Liver (tissue), 9 donors: ENCODE measurements around the gene ME1. TPM values are rescaled to one million over a fixed set of nuclear protein-coding genes. Genes with fewer than 3 reads are reported as not detected.

Source experiments
- DNase-seq: peaks from one replicate; pipeline ENCODE4 v3.0.0-alpha.2; 2017; ENCODE audit warnings: low spot score
- H3K27ac ChIP-seq, 2 donors: one replicate each; pipeline ENCODE4 v1.7.0; 2013; ENCODE audit warnings: inconsistent platforms in 2 of 2, low read length in 2 of 2, control low read depth in 1 of 2, low read depth in 1 of 2, mild to moderate bottlenecking in 1 of 2
- H3K27me3 ChIP-seq, 4 donors: one replicate each; pipeline versions ENCODE4 v1.6.1 to v1.7.0; 2013; ENCODE audit warnings: low read length in 3 of 4, inconsistent platforms in 1 of 4, mild to moderate bottlenecking in 1 of 4, moderate library complexity in 1 of 4; ENCODE audit not compliant: control insufficient read depth in 4 of 4, insufficient read depth in 4 of 4
- H3K36me3 ChIP-seq, 4 donors: one replicate each; pipeline versions ENCODE4 v1.6.1 to v1.7.0; 2013; ENCODE audit warnings: low read length in 3 of 4, mild to moderate bottlenecking in 3 of 4, low read depth in 1 of 4, moderate library complexity in 1 of 4; ENCODE audit not compliant: control insufficient read depth in 4 of 4, insufficient read depth in 3 of 4
- H3K4me1 ChIP-seq, 4 donors: one replicate each; pipeline versions ENCODE4 v1.6.1 to v1.7.0; 2013; ENCODE audit warnings: low read length in 3 of 4, mild to moderate bottlenecking in 3 of 4, moderate library complexity in 1 of 4; ENCODE audit not compliant: control insufficient read depth in 4 of 4, insufficient read depth in 4 of 4
- H3K4me3 ChIP-seq, 3 donors: one replicate each; pipeline versions ENCODE4 v1.6.1 to v1.7.0; 2013; ENCODE audit warnings: low read length in 3 of 3, control low read depth in 1 of 3, low read depth in 1 of 3, mild to moderate bottlenecking in 1 of 3
- H3K9ac ChIP-seq, 2 donors: one replicate each; pipeline ENCODE4 v1.7.0; 2013; ENCODE audit warnings: low read length in 2 of 2, mild to moderate bottlenecking in 2 of 2, moderate library complexity in 2 of 2, control low read depth in 1 of 2, low read depth in 1 of 2
- H3K9me3 ChIP-seq, 4 donors: one replicate each; pipeline versions ENCODE4 v1.6.1 to v1.7.0; 2013; ENCODE audit warnings: low read length in 3 of 4; ENCODE audit not compliant: control insufficient read depth in 4 of 4
- EGR1 ChIP-seq, 2 donors: IDR thresholded peaks; 2 replicates each; pipeline ENCODE4 v1.6.1; 2016 to 2018; ENCODE audit warnings: antibody characterized with exemption in 2 of 2, low read depth in 2 of 2
- FOXA1 ChIP-seq: IDR thresholded peaks from 2 replicates; pipeline ENCODE4 v1.6.1; 2016; ENCODE audit warnings: antibody characterized with exemption
- FOXA2 ChIP-seq: IDR thresholded peaks from 2 replicates; pipeline ENCODE4 v1.6.1; 2016; ENCODE audit warnings: antibody characterized with exemption
- HNF4A ChIP-seq, 2 donors: conservative IDR thresholded peaks; 2 replicates each; pipeline ENCODE4 v1.6.1; 2016; ENCODE audit warnings: antibody characterized with exemption in 2 of 2, mild to moderate bottlenecking in 2 of 2
- HNF4G ChIP-seq: IDR thresholded peaks from 2 replicates; pipeline ENCODE4 v1.6.1; 2016; ENCODE audit warnings: antibody characterized with exemption
- JUND ChIP-seq, 2 donors: IDR thresholded peaks; 2 replicates each; pipeline ENCODE4 v1.6.1; 2016; ENCODE audit warnings: antibody characterized with exemption in 2 of 2
- NR2F2 ChIP-seq: IDR thresholded peaks from 2 replicates; pipeline ENCODE4 v1.6.1; 2016; ENCODE audit warnings: antibody characterized with exemption
- RAD21 ChIP-seq, 2 donors: IDR thresholded peaks; 2 replicates each; pipeline ENCODE4 v1.6.1; 2016; ENCODE audit warnings: antibody characterized with exemption in 2 of 2, mild to moderate bottlenecking in 2 of 2
- REST ChIP-seq: IDR thresholded peaks from 2 replicates; pipeline ENCODE4 v1.6.1; 2016; ENCODE audit warnings: antibody characterized with exemption, mild to moderate bottlenecking
- SP1 ChIP-seq: IDR thresholded peaks from 2 replicates; pipeline ENCODE4 v1.6.1; 2018; ENCODE audit warnings: antibody characterized with exemption, mild to moderate bottlenecking
- TAF1 ChIP-seq: conservative IDR thresholded peaks from 2 replicates; pipeline ENCODE4 v1.6.1; 2016; ENCODE audit warnings: antibody characterized with exemption, mild to moderate bottlenecking
- YY1 ChIP-seq: IDR thresholded peaks from 2 replicates; pipeline ENCODE4 v1.6.1; 2016; ENCODE audit warnings: antibody characterized with exemption, mild to moderate bottlenecking
- ZBTB33 ChIP-seq: IDR thresholded peaks from 2 replicates; pipeline ENCODE4 v1.6.1; 2016; ENCODE audit warnings: antibody characterized with exemption
- WGBS: extraction: QIAGEN DNeasy Blood & Tissue Kit; methylation state at CpG from one replicate; pipeline ENCODE4 v1.1.7; 2013; 5-methylcytosine and 5-hydroxymethylcytosine counted together
- polyA plus RNA-seq, 2 donors: library from polyadenylated mRNA; stranded (reverse) in 1 of 2; unstranded in 1 of 2; fragments of 200-250 nt in 1 of 2; fragments of >200 nt in 1 of 2; fragmentation: Nextera tagmentation in 1 of 2; extraction: Ambion mirVana in 1 of 2; gene quantifications; one replicate each; pipeline versions ENCODE4 v1.2.1 to v1.2.3, GENCODE V29; 2013 to 2015
- total RNA-seq, 2 donors: library from RNA; depleted of rRNA; stranded (reverse); fragments of >200 nt; gene quantifications; one replicate each; pipeline ENCODE4 v1.2.3, GENCODE V29; 2014
- TF ChIP-seq, protein P1 (sequence below): IDR thresholded peaks from 2 replicates; pipeline ENCODE4 v1.6.1; 2016; ENCODE audit warnings: antibody characterized with exemption
- TF ChIP-seq, protein P2 (sequence below): IDR thresholded peaks from 2 replicates; pipeline ENCODE4 v1.6.1; 2016; ENCODE audit warnings: antibody characterized with exemption
- TF ChIP-seq, protein P3 (sequence below): fragments of 150-350 bp; IDR thresholded peaks from 2 replicates; pipeline ENCODE4 v1.5.1; 2017; ENCODE audit warnings: improper control_type of control experiment, low read depth, low read length; ENCODE audit not compliant: missing input control
- donor health status: healthy.
- donor health status: healthy.
- donor health status: healthy.
- donor health status: healthy.
- donor health status: healthy.

The ME1 gene
- total and polyA plus RNA-seq, 4 donors: 4.3 to 7.8 (median 5.5) TPM

DNA sequence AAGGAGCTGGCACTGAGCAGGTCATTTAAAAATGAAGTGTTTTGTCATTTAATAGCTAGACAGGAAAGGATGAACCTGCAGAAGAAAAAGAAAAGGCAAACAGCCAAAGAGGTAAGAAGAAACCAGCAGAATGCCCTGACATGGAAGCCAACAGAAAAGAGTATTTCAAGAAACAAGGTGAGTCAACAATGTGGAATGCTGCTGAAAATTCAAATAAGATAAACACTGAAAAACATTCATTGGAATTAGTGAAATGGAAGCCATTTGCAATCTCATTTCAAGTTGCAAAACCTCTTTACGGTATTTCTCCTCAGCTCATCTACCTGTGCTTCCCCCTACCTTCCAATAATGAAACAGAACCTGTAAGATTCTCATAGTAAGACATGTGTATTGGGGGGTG, 178.1 kb downstream of the ME1 start:
- no peak for TF ChIP-seq FOXA2
- no peak for TF ChIP-seq EGR1 (IDR thresholded peaks at IDR 0.05; ENCODE audit: low read depth in 2 of 2)
- TF ChIP-seq, protein P1, sequence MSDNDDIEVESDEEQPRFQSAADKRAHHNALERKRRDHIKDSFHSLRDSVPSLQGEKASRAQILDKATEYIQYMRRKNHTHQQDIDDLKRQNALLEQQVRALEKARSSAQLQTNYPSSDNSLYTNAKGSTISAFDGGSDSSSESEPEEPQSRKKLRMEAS: no peak
- no peak for TF ChIP-seq JUND (IDR thresholded peaks at IDR 0.05)
- no peak for TF ChIP-seq ZBTB33
- no peak for TF ChIP-seq HNF4G
- TF ChIP-seq RAD21 (IDR thresholded peaks at IDR 0.05): no peak
- TF ChIP-seq REST: no peak
- TF ChIP-seq NR2F2: no peak
- TF ChIP-seq, protein P2, sequence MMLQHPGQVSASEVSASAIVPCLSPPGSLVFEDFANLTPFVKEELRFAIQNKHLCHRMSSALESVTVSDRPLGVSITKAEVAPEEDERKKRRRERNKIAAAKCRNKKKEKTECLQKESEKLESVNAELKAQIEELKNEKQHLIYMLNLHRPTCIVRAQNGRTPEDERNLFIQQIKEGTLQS: no peak
- no peak overlapping the region for H3K4me3 ChIP-seq
- peaks cover 0 to 5% (median 0%) of the 10 kb centered on the region in 4 donors for H3K4me1 ChIP-seq
- H3K9ac ChIP-seq: no peak overlapping the region
- H3K36me3 ChIP-seq: peaks cover 0 to 2% (median 0%) of the 10 kb centered on the region in 4 donors
- no peaks in the 10 kb centered on the region for H3K9me3 ChIP-seq
- DNase-seq: no peak
- no peaks in the 10 kb centered on the region for H3K27me3 ChIP-seq
- 95% methylated on average over 1 of the region's 1 CpG for WGBS
- no peak overlapping the region for H3K27ac ChIP-seq

DNA sequence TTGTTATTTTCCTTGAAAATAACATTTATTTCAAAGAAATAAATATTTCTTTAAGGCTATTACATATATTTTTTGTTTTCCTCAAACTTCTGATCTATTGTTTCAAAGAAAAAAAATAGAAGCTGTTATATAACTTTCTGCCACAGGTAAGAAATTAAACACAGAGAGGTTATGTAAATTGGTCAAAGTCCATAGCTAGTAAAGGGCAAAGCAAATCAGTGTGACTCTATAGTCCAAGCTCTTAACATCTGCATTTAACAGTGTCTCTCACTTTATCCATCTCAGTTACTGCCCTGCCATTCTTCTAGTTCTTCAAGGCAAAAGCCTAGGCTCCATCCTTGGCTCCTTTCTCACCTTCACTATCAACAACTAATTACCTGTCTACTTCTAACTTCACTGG, 180.6 kb downstream of the ME1 start:
- Histone ChIP-seq H3K9me3 (no peaks in the 10 kb centered on the region), H3K4me3 (no peak overlapping the region), H3K27me3 (no peaks in the 10 kb centered on the region), H3K9ac (no peak overlapping the region), H3K36me3 (peaks cover 0 to 2% (median 0%) of the 10 kb centered on the region in 4 donors), H3K4me1 (peaks cover 0 to 5% (median 0%) of the 10 kb centered on the region in 4 donors), H3K27ac (no peak overlapping the region)
- DNase-seq: no peak
- peak; percentile 75 for TF ChIP-seq HNF4G
- peak; percentile 73 to 89 for TF ChIP-seq HNF4A (conservative IDR thresholded peaks at IDR 0.05)
- TF ChIP-seq YY1: no peak
- TF ChIP-seq SP1: peak; percentile 22
- TF ChIP-seq TAF1: no peak
- no peak for TF ChIP-seq FOXA1
- TF ChIP-seq, protein P3, sequence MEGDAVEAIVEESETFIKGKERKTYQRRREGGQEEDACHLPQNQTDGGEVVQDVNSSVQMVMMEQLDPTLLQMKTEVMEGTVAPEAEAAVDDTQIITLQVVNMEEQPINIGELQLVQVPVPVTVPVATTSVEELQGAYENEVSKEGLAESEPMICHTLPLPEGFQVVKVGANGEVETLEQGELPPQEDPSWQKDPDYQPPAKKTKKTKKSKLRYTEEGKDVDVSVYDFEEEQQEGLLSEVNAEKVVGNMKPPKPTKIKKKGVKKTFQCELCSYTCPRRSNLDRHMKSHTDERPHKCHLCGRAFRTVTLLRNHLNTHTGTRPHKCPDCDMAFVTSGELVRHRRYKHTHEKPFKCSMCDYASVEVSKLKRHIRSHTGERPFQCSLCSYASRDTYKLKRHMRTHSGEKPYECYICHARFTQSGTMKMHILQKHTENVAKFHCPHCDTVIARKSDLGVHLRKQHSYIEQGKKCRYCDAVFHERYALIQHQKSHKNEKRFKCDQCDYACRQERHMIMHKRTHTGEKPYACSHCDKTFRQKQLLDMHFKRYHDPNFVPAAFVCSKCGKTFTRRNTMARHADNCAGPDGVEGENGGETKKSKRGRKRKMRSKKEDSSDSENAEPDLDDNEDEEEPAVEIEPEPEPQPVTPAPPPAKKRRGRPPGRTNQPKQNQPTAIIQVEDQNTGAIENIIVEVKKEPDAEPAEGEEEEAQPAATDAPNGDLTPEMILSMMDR: no peak
